Mesodermal cell (in vitro differentiated cells): Measurements from ENCODE around the gene MBLAC1.
A peak's percentile ranks its signal among the peaks of the same experiment; 100 is the strongest.

Experiments
- H3K27ac ChIP-seq: 2 replicates; pipeline ENCODE4 v1.7.0; 2013; ENCODE audit warnings: mild to moderate bottlenecking, low read depth, low read length, moderate library complexity; ENCODE audit not compliant: severe bottlenecking
- H3K36me3 ChIP-seq: 2 replicates; pipeline ENCODE4 v1.7.1; 2013; ENCODE audit warnings: mild to moderate bottlenecking, low read length, moderate library complexity; ENCODE audit not compliant: control insufficient read depth, insufficient read depth
- H3K4me1 ChIP-seq: one replicate; pipeline ENCODE4 v1.7.1; 2013; ENCODE audit warnings: mild to moderate bottlenecking, low read length; ENCODE audit not compliant: insufficient read depth, control insufficient read depth, poor library complexity, severe bottlenecking
- H3K4me3 ChIP-seq: 2 replicates; pipeline ENCODE4 v1.7.0; 2013; ENCODE audit warnings: low read length, control low read depth, mild to moderate bottlenecking; ENCODE audit not compliant: insufficient read depth, poor library complexity, severe bottlenecking; ENCODE audit errors: extremely low read depth
- H3K9me3 ChIP-seq: 2 replicates; pipeline ENCODE4 v1.7.1; 2013; ENCODE audit warnings: mild to moderate bottlenecking, low read length, moderate library complexity; ENCODE audit not compliant: control insufficient read depth
- WGBS, 2 experiments: methylation state at CpG; one replicate each; pipeline ENCODE4 v1.1.5; 2013; ENCODE audit warnings: missing lambda C conversion rate in 2 of 2; ENCODE audit not compliant: insufficient coverage in 2 of 2; 5-methylcytosine and 5-hydroxymethylcytosine counted together

Gene MBLAC1

GRCh38 chr7:100088621-100089457 lies 37.9 kb upstream of the MBLAC1 start, which contains the start of gene COPS6:
COPS6 (plus strand) TSS chr7:100088969; CDS start chr7:100088991, 22 bp downstream.
- peaks cover 41% of the 10 kb centered on the region for H3K36me3 ChIP-seq
- WGBS, 2 experiments, result 1% methylated on average over 38 to 50 of the region's 68 CpGs
- H3K4me1 ChIP-seq, result peaks cover 34% of the 10 kb centered on the region
- peak within 1 kb of the TSS; percentile 98 for H3K27ac ChIP-seq
- no peaks in the 10 kb centered on the region for H3K9me3 ChIP-seq
- peak within 1 kb of the TSS; percentile 71 for H3K4me3 ChIP-seq

- Histone ChIP-seq H3K27ac (peak overlapping the region; percentile 98), H3K9me3 (no peaks in the 10 kb centered on the region), H3K4me1 (peaks cover 41% of the 10 kb centered on the region), H3K36me3 (peaks cover 49% of the 10 kb centered on the region), H3K4me3 (peak overlapping the region; percentile 71)
- WGBS, 2 experiments, result 44 to 48% methylated on average over 5 to 6 of the region's 7 CpGs
These were observed 37.1 kb upstream of the MBLAC1 start for GRCh38 chr7:100089458-100090196.

- no peaks in the 10 kb centered on the region for H3K9me3 ChIP-seq
- WGBS, 2 experiments, result 97 to 98% methylated on average over 6 to 11 of the region's 14 CpGs
- peaks cover 47% of the 10 kb centered on the region for H3K4me1 ChIP-seq
- no peak overlapping the region for H3K4me3 ChIP-seq
- peaks cover 61% of the 10 kb centered on the region for H3K36me3 ChIP-seq
- H3K27ac ChIP-seq, result peak overlapping the region; percentile 50
These were observed 36.0 kb upstream of the MBLAC1 start for GRCh38 chr7:100090527-100091410.

- WGBS, 2 experiments, result 85 to 88% methylated on average over 15 to 18 of the region's 19 CpGs
- Histone ChIP-seq H3K36me3 (peaks cover 69% of the 10 kb centered on the region), H3K27ac (peak overlapping the region; percentile 50), H3K4me1 (peaks cover 49% of the 10 kb centered on the region), H3K9me3 (no peaks in the 10 kb centered on the region), H3K4me3 (no peak overlapping the region)
These were observed 35.2 kb upstream of the MBLAC1 start for GRCh38 chr7:100091411-100092181.

GRCh38 chr7:100093054-100093453 lies 33.7 kb upstream of the MBLAC1 start:
- H3K9me3 ChIP-seq, result no peaks in the 10 kb centered on the region
- H3K4me1 ChIP-seq, result peaks cover 41% of the 10 kb centered on the region
- 94 to 95% methylated on average over 5 of the region's 8 CpGs for WGBS, 2 experiments
- H3K27ac ChIP-seq, result peak overlapping the region; percentile 7
- peaks cover 84% of the 10 kb centered on the region for H3K36me3 ChIP-seq
- no peak overlapping the region for H3K4me3 ChIP-seq

- Histone ChIP-seq H3K9me3 (no peaks in the 10 kb centered on the region), H3K36me3 (peaks cover 88% of the 10 kb centered on the region), H3K27ac (peak overlapping the region; percentile 7), H3K4me1 (peaks cover 46% of the 10 kb centered on the region), H3K4me3 (no peak overlapping the region)
- 86 to 91% methylated on average over 12 of the region's 13 CpGs for WGBS, 2 experiments
These were observed 33.3 kb upstream of the MBLAC1 start for GRCh38 chr7:100093498-100093897.

- peak overlapping the region; percentile 7 for H3K27ac ChIP-seq
- H3K9me3 ChIP-seq, result no peaks in the 10 kb centered on the region
- H3K4me1 ChIP-seq, result peaks cover 51% of the 10 kb centered on the region
- peaks cover 93% of the 10 kb centered on the region for H3K36me3 ChIP-seq
- 94 to 97% methylated on average over 11 to 16 of the region's 16 CpGs for WGBS, 2 experiments
- no peak overlapping the region for H3K4me3 ChIP-seq
These were observed 32.8 kb upstream of the MBLAC1 start for GRCh38 chr7:100093925-100094486.

GRCh38 chr7:100095289-100095688 lies 31.5 kb upstream of the MBLAC1 start:
- peaks cover 99% of the 10 kb centered on the region for H3K36me3 ChIP-seq
- no peaks in the 10 kb centered on the region for H3K9me3 ChIP-seq
- no peak overlapping the region for H3K4me3 ChIP-seq
- peaks cover 52% of the 10 kb centered on the region for H3K4me1 ChIP-seq
- H3K27ac ChIP-seq, result peak overlapping the region; percentile 7
- WGBS, 2 experiments, result 89 to 96% methylated on average over 4 to 5 of the region's 9 CpGs

- peak overlapping the region; percentile 31 for H3K27ac ChIP-seq
- H3K36me3 ChIP-seq, result peaks cover 95% of the 10 kb centered on the region
- no peaks in the 10 kb centered on the region for H3K9me3 ChIP-seq
- no peak overlapping the region for H3K4me3 ChIP-seq
- 97 to 98% methylated on average over 15 to 17 of the region's 17 CpGs for WGBS, 2 experiments
- peaks cover 49% of the 10 kb centered on the region for H3K4me1 ChIP-seq
These were observed 31.1 kb upstream of the MBLAC1 start for GRCh38 chr7:100095704-100096103.
